Transverse colon (tissue), 4 donors: ENCODE data around the gene CRYBG3. TPM values are rescaled to one million over a fixed set of nuclear protein-coding genes. Genes with fewer than 3 reads are reported as not detected.

Experiments
- DNase-seq: peaks from one replicate; pipeline ENCODE4 v3.0.0-alpha.2; 2019
- H3K27ac ChIP-seq, 4 donors: fragments of 200-600 bp; sonication (generic); 2 replicates each; pipeline ENCODE4 v1.5.1; 2016 to 2018; ENCODE audit warnings: inconsistent platforms in 4 of 4
- H3K27me3 ChIP-seq: fragments of 200-600 bp; sonication (generic); 2 replicates; pipeline ENCODE4 v1.5.1; 2017; ENCODE audit warnings: inconsistent platforms
- H3K36me3 ChIP-seq, 4 donors: fragments of 200-600 bp; sonication (generic); 2 replicates each; pipeline ENCODE4 v1.5.1; 2017 to 2019; ENCODE audit warnings: inconsistent platforms in 4 of 4
- H3K4me1 ChIP-seq, 4 donors: fragments of 200-600 bp; sonication (generic); 2 replicates each; pipeline ENCODE4 v1.5.1; 2017 to 2020; ENCODE audit warnings: inconsistent platforms in 4 of 4
- H3K4me3 ChIP-seq, 4 donors: fragments of 200-600 bp; sonication (generic); 1 replicate in 1 of 4; 2 replicates in 3 of 4; pipeline versions ENCODE4 v1.5.1 to v1.6.1; 2017 to 2019; ENCODE audit warnings: inconsistent platforms in 4 of 4
- H3K9me3 ChIP-seq, 2 donors: fragments of 200-600 bp; sonication (generic); 2 replicates each; pipeline ENCODE4 v1.5.1; 2017 to 2019; ENCODE audit warnings: inconsistent platforms in 2 of 2
- CTCF ChIP-seq, 5 experiments: fragments of 200-600 bp in 3 of 5; fragments of 450-650 bp in 2 of 5; sonication (generic) in 3 of 5; IDR thresholded peaks; 1 replicate in 2 of 5; 2 replicates in 3 of 5; pipeline ENCODE4 v1.5.1; 2016 to 2017; ENCODE audit warnings: antibody characterized with exemption in 5 of 5, inconsistent platforms in 3 of 5, mild to moderate bottlenecking in 2 of 5, moderate library complexity in 1 of 5
- EP300 ChIP-seq: sonication (generic); formaldehyde crosslinking; IDR thresholded peaks from one replicate; pipeline ENCODE4 v1.6.1; 2017; ENCODE audit warnings: antibody characterized with exemption, low read depth
- POLR2A ChIP-seq: fragments of 450-650 bp; IDR thresholded peaks from one replicate; pipeline ENCODE4 v1.6.1; 2016; ENCODE audit warnings: antibody characterized with exemption, mild to moderate bottlenecking, moderate library complexity
- POLR2AphosphoS5 ChIP-seq, 3 donors: sonication (generic); formaldehyde crosslinking; IDR thresholded peaks; one replicate each; pipeline ENCODE4 v1.6.1; 2016; ENCODE audit warnings: antibody characterized with exemption in 3 of 3
- WGBS, 2 donors: methylation state at CpG; one replicate each; pipeline ENCODE4 v1.1.5; 2018; ENCODE audit warnings: low coverage in 1 of 2; 5-methylcytosine and 5-hydroxymethylcytosine counted together
- in situ Hi-C, 4 donors: fragments of 200-750 bp; cut with MboI; loops; one replicate each; pipeline versions ENCODE4 v1.15.0 to v1.15.1; 2017; ENCODE audit warnings: low sequenced_read_pairs in 3 of 4, low pct_ligation_motif_present in 1 of 4, low pct_unique_long_range_greater_than_20kb in 1 of 4
- intact Hi-C: fragments of 100-400 bp; cut with DNase I; formaldehyde crosslinking; loops from one replicate; pipeline ENCODE4 v1.15.1; 2023; ENCODE audit warnings: low total_unique reads
- total RNA-seq, 4 donors: library from RNA; depleted of rRNA; stranded (reverse); fragments of >200 nt; gene quantifications; one replicate each; pipeline ENCODE4 v1.1.0, GENCODE V29; 2016

The CRYBG3 gene
- total RNA-seq, 4 donors from 2014 or later: 21.3 to 32.7 (median 27.9) TPM

GRCh38 chr3:97939401-97939800 is 117.6 kb downstream of the CRYBG3 start:
- DNase-seq: no peak
- intact Hi-C loops (loop anchor here (5.0 kb wide), 1 partner anchor 438 kb away; no protein-coding TSS in a partner anchor), in situ Hi-C loops (no loop called here)
- Histone ChIP-seq H3K27ac (no peak overlapping the region), H3K4me3 (no peak overlapping the region), H3K9me3 (no peaks in the 10 kb centered on the region), H3K4me1 (no peaks in the 10 kb centered on the region), H3K36me3 (peaks cover 0 to 46% (median 10%) of the 10 kb centered on the region in 4 donors), H3K27me3 (no peaks in the 10 kb centered on the region)
- WGBS, 2 donors: 88 to 93% methylated on average over 2 of the region's 2 CpGs
- TF ChIP-seq CTCF (IDR thresholded peaks at IDR 0.05) (no peak), EP300 (no peak), POLR2AphosphoS5 (IDR thresholded peaks at IDR 0.05) (no peak)

DNA sequence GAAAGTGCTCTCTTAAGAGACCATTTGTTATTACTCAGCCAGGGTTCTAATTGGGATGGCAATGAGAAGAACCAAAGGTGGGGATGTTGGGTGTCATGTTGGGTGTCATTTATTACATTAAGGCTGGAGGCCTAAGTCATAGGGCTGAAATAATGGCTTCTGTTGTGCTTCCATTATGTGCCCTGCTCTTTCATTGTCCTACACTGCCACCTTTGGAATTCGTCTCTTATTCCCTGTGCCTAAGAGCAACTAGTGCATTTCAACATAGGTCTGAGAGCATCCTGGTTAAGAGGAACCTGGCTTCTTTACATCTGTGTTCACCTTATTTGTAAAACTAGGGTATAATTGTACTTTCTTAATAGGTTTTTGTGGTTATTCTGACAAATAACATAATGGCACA is 118.2 kb downstream of the CRYBG3 start:
- no peak overlapping the region for H3K4me3 ChIP-seq
- DNase-seq: no peak

DNA sequence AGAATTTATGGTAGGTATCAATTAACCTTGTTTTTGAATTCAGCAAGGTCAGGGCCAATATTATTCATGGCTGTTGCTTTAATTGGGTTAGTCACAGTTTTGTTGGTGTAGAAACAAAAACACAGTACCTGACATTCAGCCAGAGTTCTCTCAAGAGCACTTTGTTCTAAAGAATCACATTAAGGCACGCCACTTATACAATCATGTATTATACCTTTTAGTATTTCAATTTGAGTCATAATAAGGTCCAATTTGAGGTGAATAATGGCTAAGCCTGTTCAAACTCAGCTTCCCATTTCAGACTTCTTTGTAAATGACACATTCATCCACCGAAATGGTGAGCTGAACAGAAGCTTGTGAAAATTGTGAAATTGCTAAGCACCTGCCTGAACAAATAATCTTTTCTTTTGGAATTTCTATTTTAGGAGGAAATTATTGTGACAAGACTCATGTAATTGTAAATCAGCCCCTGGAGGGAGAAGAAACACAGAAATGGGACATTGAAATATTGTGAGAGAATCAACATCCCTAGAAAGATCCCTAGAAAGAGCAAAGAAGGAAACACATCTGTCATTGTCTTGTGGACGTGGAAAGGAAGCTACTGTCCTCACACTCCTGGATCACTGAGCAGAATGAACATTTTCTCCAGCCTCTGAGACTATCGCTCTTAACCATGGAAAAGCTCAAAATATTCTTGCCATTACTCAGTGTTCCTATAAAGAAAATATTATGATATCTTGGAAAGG is 121.2 kb downstream of the CRYBG3 start:
- in situ Hi-C loops: no loop called here
- 71 to 76% methylated on average over 4 of the region's 4 CpGs for WGBS, 2 donors
- Histone ChIP-seq H3K36me3 (peaks cover 0 to 50% (median 16%) of the 10 kb centered on the region in 4 donors), H3K4me1 (peaks cover 0 to 5% (median 0%) of the 10 kb centered on the region in 4 donors), H3K9me3 (no peaks in the 10 kb centered on the region), H3K4me3 (no peak overlapping the region), H3K27me3 (no peaks in the 10 kb centered on the region), H3K27ac (no peak overlapping the region)
- no peak for DNase-seq
- intact Hi-C loops: no loop called here
- no peak for TF ChIP-seq CTCF (IDR thresholded peaks at IDR 0.05)
- TF ChIP-seq POLR2A: no peak
- no peak for TF ChIP-seq EP300
- TF ChIP-seq POLR2AphosphoS5 (IDR thresholded peaks at IDR 0.05): no peak

More for the DNA sequence above, 118.2 kb downstream of the CRYBG3 start:
- in situ Hi-C loops: no loop called here
- no peak overlapping the region for H3K27ac ChIP-seq
- no peaks in the 10 kb centered on the region for H3K27me3 ChIP-seq
- 67 to 100% methylated on average over 1 of the region's 1 CpG for WGBS, 2 donors
- no peak for TF ChIP-seq POLR2A
- intact Hi-C loops: no loop called here
- H3K9me3 ChIP-seq: no peaks in the 10 kb centered on the region
- H3K36me3 ChIP-seq: peaks cover 0 to 52% (median 13%) of the 10 kb centered on the region in 4 donors
- no peaks in the 10 kb centered on the region for H3K4me1 ChIP-seq

GRCh38 chr3:97948351-97949109 is 126.7 kb downstream of the CRYBG3 start:
- Histone ChIP-seq H3K4me3 (no peak overlapping the region), H3K36me3 (peaks cover 0 to 31% (median 12%) of the 10 kb centered on the region in 4 donors), H3K9me3 (no peaks in the 10 kb centered on the region), H3K27me3 (no peaks in the 10 kb centered on the region), H3K27ac (no peak overlapping the region), H3K4me1 (peaks cover 0 to 7% (median 0%) of the 10 kb centered on the region in 4 donors)
- 69 to 81% methylated on average over 4 to 5 of the region's 5 CpGs for WGBS, 2 donors
- TF ChIP-seq POLR2A (no peak), POLR2AphosphoS5 (IDR thresholded peaks at IDR 0.05) (no peak), CTCF (IDR thresholded peaks at IDR 0.05) (no peak), EP300 (no peak)
- DNase-seq: no peak
- in situ Hi-C loops (no loop called here), intact Hi-C loops (no loop called here)
